GM18873 (cell line): ENCODE measurements around the gene TOR4A.

Experiments used
- ATAC-seq: cut with Tn5 transposase; IDR thresholded peaks from one replicate; pipeline ENCODE4 v1.9.1; 2021; ENCODE audit warnings: mild to moderate bottlenecking, moderate library complexity, moderate number of reproducible peaks; ENCODE audit not compliant: unreplicated experiment, low FRiP score

The TOR4A gene

GRCh38 chr9:137269231-137269772, 8.2 kb upstream of the TOR4A start:
- no peak for ATAC-seq

- ATAC-seq: no peak
These were observed 6.4 kb upstream of the TOR4A start for GRCh38 chr9:137270929-137271695.

- no peak for ATAC-seq
These were observed 5.8 kb upstream of the TOR4A start for GRCh38 chr9:137271696-137272076.

- ATAC-seq: no peak
These were observed 5.1 kb upstream of the TOR4A start for GRCh38 chr9:137272241-137273094.

- no peak for ATAC-seq
These were observed 4.4 kb upstream of the TOR4A start for GRCh38 chr9:137273095-137273490.

- ATAC-seq: no peak
These were observed 3.8 kb upstream of the TOR4A start for GRCh38 chr9:137273611-137274320.

- ATAC-seq: no peak
These were observed 2.3 kb upstream of the TOR4A start for GRCh38 chr9:137275203-137275587.

- ATAC-seq: no peak
These were observed 1.7 kb upstream of the TOR4A start for GRCh38 chr9:137275588-137276472.

- no peak for ATAC-seq
These were observed 825 bp upstream of the TOR4A start for GRCh38 chr9:137276473-137277328.

- ATAC-seq: no peak
These were observed 655 bp downstream of the TOR4A start for GRCh38 chr9:137278061-137278701.

- ATAC-seq: no peak
These were observed 1.5 kb downstream of the TOR4A start for GRCh38 chr9:137278721-137279711.

- no peak for ATAC-seq
These were observed 2.4 kb downstream of the TOR4A start for GRCh38 chr9:137279741-137280473.

- no peak for ATAC-seq
These were observed 3.2 kb downstream of the TOR4A start for GRCh38 chr9:137280474-137281344.

GRCh38 chr9:137281345-137282116, 4.0 kb downstream of the TOR4A start:
- ATAC-seq: no peak

GRCh38 chr9:137286975-137287383, 9.5 kb downstream of the TOR4A start:
- no peak for ATAC-seq
